Tibial nerve (tissue), 4 donors: Measurements from ENCODE around the gene LCP1. TPM values are rescaled to one million over a fixed set of nuclear protein-coding genes. Genes with fewer than 3 reads are reported as not detected.

Experiments used
- DNase-seq, 2 donors: peaks; one replicate each; pipeline ENCODE4 v3.0.0-alpha.2; 2019; ENCODE audit warnings: low spot score in 2 of 2
- H3K27ac ChIP-seq, 4 donors: fragments of 200-600 bp; sonication (generic) in 3 of 4; one replicate each; pipeline ENCODE4 v1.5.1; 2017 to 2019; ENCODE audit warnings: mild to moderate bottlenecking in 1 of 4
- H3K27me3 ChIP-seq, 2 donors: fragments of 200-600 bp; sonication (generic) in 1 of 2; one replicate each; pipeline versions ENCODE4 v1.5.1 to v1.6.0; 2017 to 2019
- H3K36me3 ChIP-seq, 3 donors: fragments of 200-600 bp; sonication (generic); one replicate each; pipeline ENCODE4 v1.5.1; 2018 to 2019
- H3K4me1 ChIP-seq, 4 donors: fragments of 200-600 bp; sonication (generic) in 3 of 4; one replicate each; pipeline ENCODE4 v1.5.1; 2017 to 2019
- H3K4me3 ChIP-seq, 4 donors: fragments of 200-600 bp; sonication (generic) in 3 of 4; one replicate each; pipeline ENCODE4 v1.5.1; 2017 to 2019; ENCODE audit warnings: mild to moderate bottlenecking in 1 of 4, moderate library complexity in 1 of 4
- H3K9me3 ChIP-seq, 4 donors: fragments of 200-600 bp; sonication (generic) in 3 of 4; one replicate each; pipeline ENCODE4 v1.5.1; 2017 to 2019
- EP300 ChIP-seq, 2 donors: sonication (generic); formaldehyde crosslinking; IDR thresholded peaks; one replicate each; pipeline ENCODE4 v1.6.1; 2017; ENCODE audit warnings: antibody characterized with exemption in 2 of 2, mild to moderate bottlenecking in 1 of 2
- POLR2A ChIP-seq, 2 donors: fragments of 450-650 bp; IDR thresholded peaks; one replicate each; pipeline ENCODE4 v1.6.1; 2017; ENCODE audit warnings: antibody characterized with exemption in 2 of 2, mild to moderate bottlenecking in 2 of 2, moderate library complexity in 2 of 2
- WGBS, 2 donors: methylation state at CpG; one replicate each; pipeline ENCODE4 v1.1.5; 2018; 5-methylcytosine and 5-hydroxymethylcytosine counted together
- total RNA-seq, 4 donors: library from RNA; depleted of rRNA; stranded (reverse); fragments of >200 nt; gene quantifications; one replicate each; pipeline ENCODE4 v1.1.0, GENCODE V29; 2016
- TF ChIP-seq, protein P1 (sequence below), 5 experiments: fragments of 200-600 bp in 3 of 5; fragments of 450-650 bp in 2 of 5; sonication (generic) in 3 of 5; IDR thresholded peaks; one replicate each; pipeline ENCODE4 v1.5.1; 2016 to 2019; ENCODE audit warnings: antibody characterized with exemption in 5 of 5, mild to moderate bottlenecking in 3 of 5, moderate library complexity in 2 of 5

The LCP1 gene
- total RNA-seq, 4 donors from 2014 or later: 18.1 to 62.7 (median 22.4) TPM

DNA sequence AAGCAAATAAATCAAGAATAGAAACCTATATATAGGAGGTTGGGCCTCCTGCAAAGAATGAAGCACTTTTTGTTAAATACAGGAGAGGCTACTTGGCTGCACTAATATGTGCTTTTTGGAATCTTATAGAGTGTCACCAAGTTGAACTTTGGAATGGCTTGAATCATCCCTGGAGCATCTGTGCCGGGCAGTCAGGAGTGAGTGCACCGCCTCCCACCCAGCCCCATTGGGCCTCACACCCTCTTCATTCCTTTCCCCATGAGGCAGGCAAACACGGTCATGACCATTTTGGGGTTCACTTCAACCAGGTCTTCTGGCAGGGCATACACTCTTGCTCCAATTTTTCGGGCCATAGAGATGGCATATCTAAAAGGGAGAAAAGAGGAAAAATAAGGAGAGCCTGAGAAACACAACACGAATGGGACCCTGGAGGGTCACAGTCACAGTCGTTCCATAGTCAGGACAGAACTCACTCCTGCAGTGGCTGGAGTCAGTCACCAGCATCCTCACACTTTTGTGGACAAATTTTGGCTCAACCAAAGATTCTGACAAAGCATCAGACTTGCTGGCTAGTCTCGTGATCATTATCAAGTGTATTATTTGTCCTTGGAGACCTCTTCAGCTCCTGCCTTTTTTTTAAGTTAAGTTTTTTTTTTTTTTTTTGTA lies 54.5 kb downstream of the LCP1 start:
- 83 to 84% methylated on average over 7 of the region's 7 CpGs for WGBS, 2 donors
- H3K4me3 ChIP-seq: no peak overlapping the region
- H3K27ac ChIP-seq: no peak overlapping the region
- no peaks in the 10 kb centered on the region for H3K36me3 ChIP-seq
- H3K27me3 ChIP-seq: no peaks in the 10 kb centered on the region
- TF ChIP-seq POLR2A (IDR thresholded peaks at IDR 0.05) (no peak), EP300 (IDR thresholded peaks at IDR 0.05) (no peak)
- TF ChIP-seq, protein P1, sequence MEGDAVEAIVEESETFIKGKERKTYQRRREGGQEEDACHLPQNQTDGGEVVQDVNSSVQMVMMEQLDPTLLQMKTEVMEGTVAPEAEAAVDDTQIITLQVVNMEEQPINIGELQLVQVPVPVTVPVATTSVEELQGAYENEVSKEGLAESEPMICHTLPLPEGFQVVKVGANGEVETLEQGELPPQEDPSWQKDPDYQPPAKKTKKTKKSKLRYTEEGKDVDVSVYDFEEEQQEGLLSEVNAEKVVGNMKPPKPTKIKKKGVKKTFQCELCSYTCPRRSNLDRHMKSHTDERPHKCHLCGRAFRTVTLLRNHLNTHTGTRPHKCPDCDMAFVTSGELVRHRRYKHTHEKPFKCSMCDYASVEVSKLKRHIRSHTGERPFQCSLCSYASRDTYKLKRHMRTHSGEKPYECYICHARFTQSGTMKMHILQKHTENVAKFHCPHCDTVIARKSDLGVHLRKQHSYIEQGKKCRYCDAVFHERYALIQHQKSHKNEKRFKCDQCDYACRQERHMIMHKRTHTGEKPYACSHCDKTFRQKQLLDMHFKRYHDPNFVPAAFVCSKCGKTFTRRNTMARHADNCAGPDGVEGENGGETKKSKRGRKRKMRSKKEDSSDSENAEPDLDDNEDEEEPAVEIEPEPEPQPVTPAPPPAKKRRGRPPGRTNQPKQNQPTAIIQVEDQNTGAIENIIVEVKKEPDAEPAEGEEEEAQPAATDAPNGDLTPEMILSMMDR (IDR thresholded peaks at IDR 0.05): no peak
- no peak for DNase-seq
- no peaks in the 10 kb centered on the region for H3K9me3 ChIP-seq
- H3K4me1 ChIP-seq: peaks cover 0 to 3% (median 0%) of the 10 kb centered on the region in 4 donors

DNA sequence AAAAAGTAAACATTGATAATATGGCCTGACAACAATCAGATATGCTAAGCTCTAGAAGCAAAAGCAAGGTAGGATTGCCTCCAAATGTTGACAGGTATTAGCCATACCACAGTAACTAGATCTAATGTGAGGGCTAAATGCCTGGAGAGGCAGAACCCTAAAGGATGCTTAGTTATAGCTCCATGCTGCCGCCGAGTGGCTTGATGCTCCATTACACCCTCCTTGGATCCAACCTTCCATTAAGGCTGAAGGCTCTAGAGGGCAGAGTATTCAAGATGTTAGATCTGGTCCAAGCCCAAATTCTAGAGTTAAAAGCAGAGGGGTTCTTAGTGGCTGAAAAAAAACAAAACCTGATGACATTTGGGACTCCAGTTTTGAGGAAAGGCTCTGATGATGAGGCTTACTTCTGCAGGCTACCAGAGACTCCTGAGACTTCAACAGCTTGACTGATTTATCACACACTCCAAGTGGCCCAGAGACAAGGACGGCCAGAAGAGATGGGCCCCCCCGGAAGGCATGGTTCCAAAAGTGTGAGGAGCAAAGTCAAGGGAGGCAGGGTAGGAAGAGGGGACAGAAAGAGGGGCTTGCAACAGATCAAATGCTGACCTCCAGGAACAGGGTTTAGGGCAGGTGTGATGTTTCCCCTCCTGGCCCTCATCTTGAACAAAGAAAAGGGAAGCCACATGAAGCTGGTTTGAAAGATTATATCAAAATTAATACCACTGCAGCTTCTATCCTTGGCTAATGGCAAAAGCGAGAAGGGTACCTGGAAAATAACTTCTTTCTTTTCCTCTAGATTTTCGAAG lies 55.2 kb downstream of the LCP1 start:
- DNase-seq: peak; percentile 17 to 62
- H3K27me3 ChIP-seq: no peaks in the 10 kb centered on the region
- peaks cover 0 to 3% (median 0%) of the 10 kb centered on the region in 4 donors for H3K4me1 ChIP-seq
- no peaks in the 10 kb centered on the region for H3K36me3 ChIP-seq
- H3K4me3 ChIP-seq: no peak overlapping the region
- no peaks in the 10 kb centered on the region for H3K9me3 ChIP-seq
- no peak overlapping the region for H3K27ac ChIP-seq
- 50 to 52% methylated on average over 6 of the region's 6 CpGs for WGBS, 2 donors
- TF ChIP-seq POLR2A (IDR thresholded peaks at IDR 0.05) (no peak), EP300 (IDR thresholded peaks at IDR 0.05) (no peak)
- TF ChIP-seq, protein P1 (IDR thresholded peaks at IDR 0.05): peak; percentile 38 to 64 (median 58)

DNA sequence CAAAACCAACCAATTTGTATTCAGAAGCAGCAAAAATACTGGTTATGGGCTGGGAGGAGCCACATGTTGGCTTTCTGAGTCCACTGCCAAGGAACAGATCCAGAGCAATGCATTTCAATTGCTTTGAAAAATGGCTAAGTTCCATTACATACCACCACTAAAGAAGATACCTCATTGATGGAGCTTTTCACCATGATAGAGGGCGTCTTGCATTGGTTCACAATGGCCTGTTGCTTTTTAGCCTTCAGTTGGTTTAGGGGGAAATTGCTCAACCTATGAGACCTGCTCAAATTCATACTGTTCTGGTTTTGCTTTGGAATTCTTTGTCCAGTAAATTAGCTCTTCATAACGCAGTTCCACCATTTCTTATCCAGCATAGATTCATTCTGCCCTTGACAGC lies 55.9 kb downstream of the LCP1 start:
- no peak for TF ChIP-seq EP300 (IDR thresholded peaks at IDR 0.05)
- TF ChIP-seq, protein P1 (IDR thresholded peaks at IDR 0.05): no peak
- TF ChIP-seq POLR2A (IDR thresholded peaks at IDR 0.05): no peak
- Histone ChIP-seq H3K27me3 (no peaks in the 10 kb centered on the region), H3K4me3 (no peak overlapping the region), H3K27ac (no peak overlapping the region), H3K36me3 (no peaks in the 10 kb centered on the region), H3K9me3 (no peaks in the 10 kb centered on the region), H3K4me1 (peaks cover 0 to 3% (median 0%) of the 10 kb centered on the region in 4 donors)
- WGBS, 2 donors: 41 to 48% methylated on average over 2 of the region's 2 CpGs
- DNase-seq: no peak

DNA sequence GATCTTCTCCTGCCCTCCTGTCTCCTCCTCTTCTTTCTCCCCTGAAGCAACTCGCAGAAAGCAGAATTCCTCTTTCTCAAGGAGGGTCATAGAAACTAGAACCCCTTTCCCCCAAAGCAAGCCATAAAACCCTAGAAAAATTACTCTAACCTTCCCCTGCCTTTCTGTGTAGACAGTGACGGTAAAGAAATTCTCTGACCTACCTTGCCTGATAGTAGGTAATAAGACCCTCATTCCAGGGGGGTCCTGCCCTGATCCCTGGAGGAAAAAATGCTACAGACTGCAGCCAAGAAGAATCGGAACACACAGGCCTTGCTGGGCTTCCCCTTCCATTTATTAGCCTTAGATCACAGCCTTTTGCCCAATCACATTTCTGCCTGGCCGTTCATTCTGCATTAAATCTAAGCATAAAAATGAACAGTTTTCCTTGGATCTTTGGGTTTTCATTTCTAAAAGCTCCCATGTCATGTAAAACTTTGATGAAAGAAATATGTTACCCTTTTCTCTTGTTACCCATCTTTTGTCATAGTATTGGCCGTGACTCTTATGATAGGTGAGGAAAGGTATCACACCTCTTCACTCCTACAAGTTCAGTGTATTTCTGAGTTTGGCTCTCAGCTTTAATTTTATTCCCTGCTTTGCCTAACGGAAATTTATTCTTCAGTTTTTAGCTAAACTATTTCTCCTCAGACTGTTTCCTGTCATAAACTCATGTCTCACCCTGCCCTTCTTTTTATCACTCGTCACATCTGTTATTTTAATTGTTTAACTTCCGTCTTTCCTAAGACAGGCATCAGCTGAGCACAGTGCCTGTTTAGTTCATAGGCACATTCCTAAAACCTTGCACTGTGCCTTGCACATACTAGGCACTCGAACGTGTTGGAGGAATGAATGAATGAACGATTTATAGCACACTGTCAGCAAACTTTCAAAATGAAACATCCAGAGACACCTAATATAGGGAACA lies 56.7 kb downstream of the LCP1 start:
- no peak overlapping the region for H3K27ac ChIP-seq
- peaks cover 0 to 3% (median 0%) of the 10 kb centered on the region in 4 donors for H3K4me1 ChIP-seq
- 35% methylated on average over 11 of the region's 11 CpGs for WGBS, 2 donors
- TF ChIP-seq POLR2A (IDR thresholded peaks at IDR 0.05) (no peak), EP300 (IDR thresholded peaks at IDR 0.05) (no peak)
- TF ChIP-seq, protein P1 (IDR thresholded peaks at IDR 0.05): no peak
- no peak overlapping the region for H3K4me3 ChIP-seq
- no peak for DNase-seq
- no peaks in the 10 kb centered on the region for H3K9me3 ChIP-seq
- no peaks in the 10 kb centered on the region for H3K36me3 ChIP-seq
- no peaks in the 10 kb centered on the region for H3K27me3 ChIP-seq
